ENCODE measurements around the gene CDH18.

Gene CDH18

GRCh38 chr5:19615071-19615470 lies 372.9 kb downstream of the CDH18 start:
- in situ Hi-C loops (cut with MboI; ENCODE audit: low sequenced_read_pairs), result no loop called here

GRCh38 chr5:19608444-19609002 lies 379.5 kb downstream of the CDH18 start:
- in situ Hi-C loops (cut with MboI; ENCODE audit: low sequenced_read_pairs), result no loop called here

GRCh38 chr5:19605846-19606407 lies 382.1 kb downstream of the CDH18 start:
- in situ Hi-C loops (cut with MboI; ENCODE audit: low sequenced_read_pairs), result no loop called here

GRCh38 chr5:19584131-19584530 lies 403.9 kb downstream of the CDH18 start:
- in situ Hi-C loops (cut with MboI; ENCODE audit: low sequenced_read_pairs), result no loop called here

GRCh38 chr5:19577882-19578281 lies 410.1 kb downstream of the CDH18 start:
- in situ Hi-C loops (cut with MboI; ENCODE audit: low sequenced_read_pairs), result no loop called here

GRCh38 chr5:19568004-19568403 lies 420.0 kb downstream of the CDH18 start:
- in situ Hi-C loops (cut with MboI; ENCODE audit: low sequenced_read_pairs), result no loop called here

GRCh38 chr5:19565466-19565865 lies 422.5 kb downstream of the CDH18 start:
- in situ Hi-C loops (cut with MboI; ENCODE audit: low sequenced_read_pairs), result no loop called here

- in situ Hi-C loops (cut with MboI; ENCODE audit: low sequenced_read_pairs), result no loop called here
Measured at GRCh38 chr5:19564036-19564435, 424.0 kb downstream of the CDH18 start.

GRCh38 chr5:19555876-19556275 lies 432.1 kb downstream of the CDH18 start:
- in situ Hi-C loops (cut with MboI; ENCODE audit: low sequenced_read_pairs), result no loop called here

- in situ Hi-C loops (cut with MboI; ENCODE audit: low sequenced_read_pairs), result no loop called here
Measured at GRCh38 chr5:19555436-19555835, 432.6 kb downstream of the CDH18 start.

GRCh38 chr5:19554524-19554923 lies 433.5 kb downstream of the CDH18 start:
- in situ Hi-C loops (cut with MboI; ENCODE audit: low sequenced_read_pairs), result no loop called here

- in situ Hi-C loops (cut with MboI; ENCODE audit: low sequenced_read_pairs), result no loop called here
Measured at GRCh38 chr5:19547640-19548039, 440.4 kb downstream of the CDH18 start.

- in situ Hi-C loops (cut with MboI; ENCODE audit: low sequenced_read_pairs), result no loop called here
Measured at GRCh38 chr5:19546521-19546920, 441.5 kb downstream of the CDH18 start.

- in situ Hi-C loops (cut with MboI; ENCODE audit: low sequenced_read_pairs), result no loop called here
Measured at GRCh38 chr5:19538607-19539006, 449.4 kb downstream of the CDH18 start.

GRCh38 chr5:19536387-19536786 lies 451.6 kb downstream of the CDH18 start:
- in situ Hi-C loops (cut with MboI; ENCODE audit: low sequenced_read_pairs), result no loop called here

- in situ Hi-C loops (cut with MboI; ENCODE audit: low sequenced_read_pairs), result no loop called here
Measured at GRCh38 chr5:19534751-19535150, 453.2 kb downstream of the CDH18 start.

GRCh38 chr5:19532936-19533335 lies 455.1 kb downstream of the CDH18 start:
- in situ Hi-C loops (cut with MboI; ENCODE audit: low sequenced_read_pairs), result no loop called here

- in situ Hi-C loops (cut with MboI; ENCODE audit: low sequenced_read_pairs), result no loop called here
Measured at GRCh38 chr5:19531374-19531952, 456.5 kb downstream of the CDH18 start.

GRCh38 chr5:19519448-19519847 lies 468.6 kb downstream of the CDH18 start:
- in situ Hi-C loops (cut with MboI; ENCODE audit: low sequenced_read_pairs), result no loop called here

GRCh38 chr5:19498852-19499251 lies 489.1 kb downstream of the CDH18 start:
- in situ Hi-C loops (cut with MboI; ENCODE audit: low sequenced_read_pairs), result no loop called here

- in situ Hi-C loops (cut with MboI; ENCODE audit: low sequenced_read_pairs), result no loop called here
Measured at GRCh38 chr5:19497229-19497815, 490.7 kb downstream of the CDH18 start.

GRCh38 chr5:19496056-19496455 lies 491.9 kb downstream of the CDH18 start:
- in situ Hi-C loops (cut with MboI; ENCODE audit: low sequenced_read_pairs), result no loop called here

Data from HL-60/S4 treated with phorbol 12-myristate 13-acetate at 8.2 ng/mL for 4 days and 3 days (cell line).